GM21447 (cell line): ENCODE results near the gene AKAP5.

Experiments used
- ATAC-seq: cut with Tn5 transposase; IDR thresholded peaks from one replicate; pipeline ENCODE4 v1.9.1; 2021; ENCODE audit not compliant: unreplicated experiment

AKAP5 gene

GRCh38 chr14:64459405-64460136, 5.7 kb upstream of the AKAP5 start:
- ATAC-seq: no peak

- ATAC-seq: no peak
These were observed 4.1 kb upstream of the AKAP5 start for GRCh38 chr14:64461221-64461620.

DNA sequence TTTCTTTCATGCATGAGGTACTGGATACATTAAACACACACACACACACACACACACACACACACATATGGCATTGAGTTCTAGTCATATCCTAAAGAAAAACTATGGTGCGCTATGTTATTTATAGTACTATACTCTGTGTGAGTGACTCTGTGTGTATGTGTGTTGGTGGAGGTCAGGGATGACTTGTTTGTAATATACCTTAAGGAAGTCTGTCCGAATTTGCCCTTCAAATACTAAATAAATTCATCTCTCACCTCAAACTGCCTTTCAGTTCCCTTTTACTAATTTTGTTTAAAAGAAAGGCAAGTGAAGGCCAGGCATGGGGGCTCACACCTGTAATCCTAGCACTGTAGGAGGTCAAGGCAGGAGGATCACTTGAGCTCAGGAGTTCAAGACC, 2.1 kb upstream of the AKAP5 start:
- no peak for ATAC-seq

GRCh38 chr14:64463873-64464272, 1.4 kb upstream of the AKAP5 start:
- no peak for ATAC-seq

DNA sequence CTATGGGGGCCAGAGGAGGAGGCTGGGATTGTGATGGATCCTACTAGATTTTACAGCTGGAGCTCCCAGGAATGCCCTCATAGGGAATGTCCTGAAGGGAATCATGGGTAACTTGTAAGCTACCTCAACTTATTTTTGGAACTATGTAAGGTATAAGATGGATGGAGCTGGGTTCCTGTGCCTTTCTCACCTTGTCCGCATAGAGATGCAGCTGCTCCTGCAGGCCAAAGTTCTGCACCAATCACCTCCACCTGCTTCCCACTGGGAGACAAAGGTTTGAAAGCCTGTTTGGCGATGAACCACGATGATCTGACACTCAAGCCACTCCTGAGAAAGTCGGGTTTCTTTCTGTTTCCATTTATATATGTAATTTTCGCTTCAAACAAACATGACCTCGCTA, 648 bp upstream of the AKAP5 start:
- ATAC-seq: no peak

DNA sequence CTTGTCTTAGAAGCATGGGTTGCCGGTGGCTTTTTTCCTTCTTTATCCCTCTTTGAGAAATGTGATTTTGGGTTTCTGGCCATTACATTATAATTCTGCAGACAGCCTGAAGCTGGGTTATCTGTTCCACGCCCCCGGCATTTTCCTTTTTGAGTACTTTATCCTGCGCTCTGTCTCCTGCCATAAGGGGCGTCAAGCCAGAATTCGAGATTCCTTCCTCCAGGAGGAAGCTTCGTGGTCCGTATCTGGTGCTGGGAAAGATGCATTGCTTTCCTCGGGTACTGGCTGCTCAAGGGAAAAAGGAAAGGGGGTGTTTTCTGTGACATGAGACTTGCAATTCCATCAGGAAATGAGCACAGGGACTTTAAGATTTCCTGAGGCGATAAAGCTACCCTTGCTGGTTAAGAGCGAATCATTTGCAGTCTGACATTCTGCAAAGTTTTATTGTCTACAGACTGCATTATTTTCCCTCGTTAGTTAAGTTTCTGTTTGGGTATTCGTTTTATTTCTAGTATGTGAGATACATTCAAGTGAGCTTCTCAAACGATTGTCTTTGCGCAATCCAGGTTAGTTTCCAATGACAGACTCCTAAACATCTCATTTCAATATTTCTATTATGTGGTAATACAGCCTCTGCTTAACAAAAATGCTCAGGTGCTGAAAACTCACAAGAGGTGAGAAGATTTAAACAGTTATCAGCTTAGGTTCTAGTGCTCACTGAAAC, 694 bp downstream of the AKAP5 start:
- peak; percentile 8 for ATAC-seq

GRCh38 chr14:64467101-64467500, 1.8 kb downstream of the AKAP5 start:
- no peak for ATAC-seq

GRCh38 chr14:64467566-64467965, 2.3 kb downstream of the AKAP5 start:
- ATAC-seq: no peak

DNA sequence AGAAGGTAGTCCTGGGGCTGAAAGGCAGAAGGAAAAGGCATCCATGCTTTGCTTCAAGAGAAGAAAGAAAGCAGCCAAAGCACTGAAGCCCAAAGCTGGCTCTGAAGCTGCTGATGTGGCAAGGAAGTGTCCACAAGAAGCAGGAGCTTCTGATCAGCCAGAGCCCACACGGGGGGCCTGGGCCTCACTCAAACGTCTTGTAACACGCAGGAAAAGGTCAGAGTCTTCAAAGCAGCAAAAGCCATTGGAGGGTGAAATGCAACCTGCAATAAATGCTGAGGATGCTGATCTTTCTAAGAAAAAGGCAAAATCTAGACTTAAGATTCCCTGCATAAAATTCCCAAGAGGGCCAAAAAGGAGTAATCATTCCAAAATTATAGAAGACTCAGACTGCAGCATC, 3.2 kb downstream of the AKAP5 start:
- ATAC-seq: no peak

DNA sequence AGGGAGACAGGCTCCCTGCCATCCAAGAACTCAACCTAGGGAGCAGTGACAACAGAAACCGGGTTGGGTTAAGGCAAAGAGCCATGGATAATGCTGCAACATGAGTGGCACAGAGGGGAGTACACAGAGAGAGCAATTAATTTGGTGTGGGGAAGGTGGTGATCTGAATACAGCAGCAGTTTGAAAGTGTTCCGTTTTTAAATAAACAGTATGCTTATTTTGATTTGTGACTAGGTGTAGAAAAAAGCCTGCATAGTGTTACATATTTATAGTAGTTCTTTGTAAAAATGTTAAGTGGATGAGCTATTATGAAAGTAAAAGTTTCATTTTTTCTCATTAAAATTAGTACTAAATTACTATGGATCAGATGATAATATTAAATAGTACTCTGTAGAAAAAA, 8.7 kb downstream of the AKAP5 start:
- no peak for ATAC-seq

DNA sequence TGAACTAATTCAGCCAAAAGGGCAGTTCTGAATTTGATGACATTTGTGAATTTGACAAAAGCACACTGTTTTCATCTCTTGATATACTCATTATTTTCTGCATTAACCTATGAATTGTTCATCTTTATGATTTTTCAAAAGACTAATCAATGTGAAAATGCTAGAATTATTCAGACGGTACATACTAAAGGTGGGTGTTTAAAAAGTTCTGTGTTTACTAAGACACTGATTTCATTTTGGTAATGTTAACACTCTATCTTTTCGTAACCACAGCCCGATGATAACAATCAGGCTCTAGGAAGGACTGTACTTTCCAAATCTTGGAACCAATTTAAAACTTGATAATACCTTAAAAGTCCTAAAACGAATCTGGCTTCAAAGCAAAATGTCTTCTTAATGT, 9.4 kb downstream of the AKAP5 start:
- ATAC-seq: no peak

DNA sequence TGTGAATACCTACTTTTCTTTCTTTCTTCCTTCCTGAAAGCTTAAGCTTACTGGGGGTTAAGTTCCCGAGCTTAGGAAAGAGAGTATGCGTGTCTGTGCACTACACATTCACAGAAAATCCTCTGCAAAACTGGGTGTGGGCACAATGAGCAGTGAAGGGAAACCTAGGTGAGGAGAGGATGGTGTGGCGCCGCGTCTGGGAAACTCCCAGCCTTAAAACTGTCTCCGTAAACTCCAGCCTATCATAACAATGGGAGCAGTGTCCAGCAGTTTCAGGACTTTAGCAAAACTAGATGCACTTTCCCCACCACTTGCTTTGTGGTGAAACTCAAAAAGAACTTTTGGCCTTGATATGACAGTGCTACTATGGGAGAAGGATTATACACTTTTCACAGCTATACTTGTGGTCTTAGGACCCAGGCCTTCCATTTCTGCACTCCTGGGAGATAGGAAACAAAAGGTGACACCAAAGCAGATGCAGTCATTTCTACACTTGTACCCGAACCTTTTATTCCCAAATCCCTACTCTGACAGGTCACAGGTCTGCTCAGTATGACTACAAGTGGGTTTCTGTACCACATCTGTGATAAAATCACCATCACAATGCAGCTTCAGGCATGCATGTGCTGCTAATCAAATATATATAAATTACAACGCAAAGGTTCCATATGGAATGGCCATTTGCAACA, 10.4 kb downstream of the AKAP5 start:
- no peak for ATAC-seq

DNA sequence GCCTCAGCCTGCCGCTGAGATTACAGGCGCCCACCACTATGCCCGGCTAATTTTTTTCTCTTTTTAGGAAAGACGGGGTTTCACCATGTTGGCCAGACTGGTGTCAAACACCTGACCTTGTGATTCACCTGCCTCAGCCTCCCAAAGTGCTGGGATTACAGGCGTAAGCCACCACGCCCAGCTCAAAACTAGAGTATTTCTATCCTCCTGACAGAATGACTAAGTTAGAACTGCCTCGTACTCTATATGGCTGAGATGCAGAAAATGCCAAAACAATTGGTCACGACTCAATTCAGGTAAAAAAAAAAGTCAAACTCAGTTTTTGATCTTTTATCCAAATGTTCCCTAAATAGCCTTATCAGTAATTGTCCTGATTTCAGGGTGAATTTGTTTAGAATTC, 11.1 kb downstream of the AKAP5 start:
- no peak for ATAC-seq

DNA sequence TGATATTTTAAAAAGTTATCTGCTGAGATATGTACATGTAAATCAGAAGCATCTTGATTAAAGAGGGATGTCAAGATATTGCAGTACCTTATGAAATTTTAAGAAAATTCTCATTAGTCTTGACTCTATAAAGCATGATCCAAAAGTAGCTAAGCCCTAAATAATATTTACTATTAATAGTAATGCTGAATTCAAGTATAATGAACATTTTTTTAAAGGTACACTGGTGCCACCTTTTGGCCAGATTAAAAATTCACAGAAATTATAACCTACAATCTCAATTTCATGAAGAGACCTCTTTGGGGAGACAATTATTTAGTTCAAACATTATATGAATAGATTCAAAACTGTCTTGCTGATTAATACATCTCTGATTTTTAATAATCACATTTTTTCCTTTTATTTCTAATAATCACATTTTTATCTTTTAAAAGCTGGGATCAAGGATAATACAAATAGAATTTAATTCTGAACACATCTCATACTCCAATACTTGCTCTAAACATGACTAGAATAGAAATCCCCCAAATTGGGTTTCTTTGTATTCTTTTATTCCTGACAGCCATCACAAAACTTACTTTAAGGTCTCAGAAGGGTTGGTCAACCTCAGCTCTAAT, 13.4 kb downstream of the AKAP5 start:
- no peak for ATAC-seq

- no peak for ATAC-seq
These were observed 23.3 kb downstream of the AKAP5 start for GRCh38 chr14:64488590-64489099.

DNA sequence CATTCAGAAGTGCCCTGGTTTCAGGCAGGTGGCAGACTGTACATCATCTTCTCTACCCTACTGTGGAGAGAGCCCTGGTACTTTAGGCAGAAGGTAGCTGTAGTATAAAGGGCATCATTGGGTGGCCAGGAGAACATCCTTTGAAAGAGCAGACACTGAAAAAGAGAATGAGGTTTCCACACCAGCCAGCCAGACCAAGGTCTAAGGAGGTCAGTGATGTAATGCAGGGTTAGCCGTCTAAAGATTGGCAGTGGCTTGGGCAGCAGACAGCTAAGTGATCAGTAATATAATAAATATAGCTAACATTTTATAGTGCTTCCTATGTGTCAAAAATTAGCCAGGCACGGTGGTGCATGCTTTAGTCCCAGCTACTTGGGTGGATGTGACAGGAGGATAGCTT, 26.3 kb downstream of the AKAP5 start:
- ATAC-seq: no peak

- no peak for ATAC-seq
These were observed 28.2 kb downstream of the AKAP5 start for GRCh38 chr14:64493455-64493854.

DNA sequence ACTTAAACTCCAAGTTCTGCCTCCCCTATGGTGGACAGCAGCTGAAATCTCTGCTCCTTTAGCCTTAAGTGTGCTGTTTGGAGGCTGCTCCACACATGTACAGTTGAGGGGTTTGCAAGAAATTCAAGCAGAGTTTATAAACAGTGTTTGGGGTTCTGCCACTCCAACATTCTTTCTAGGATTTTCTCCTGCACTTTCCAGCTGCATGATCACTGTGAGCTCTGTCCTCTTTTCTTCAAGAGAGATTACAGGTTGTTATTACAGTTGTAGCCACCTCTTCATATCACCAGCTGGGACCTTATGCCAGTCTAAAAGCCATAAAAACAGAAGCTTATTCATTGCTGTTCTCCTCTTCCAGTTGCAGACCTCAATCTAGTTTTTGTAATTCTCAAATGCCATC, 30.0 kb downstream of the AKAP5 start:
- no peak for ATAC-seq

DNA sequence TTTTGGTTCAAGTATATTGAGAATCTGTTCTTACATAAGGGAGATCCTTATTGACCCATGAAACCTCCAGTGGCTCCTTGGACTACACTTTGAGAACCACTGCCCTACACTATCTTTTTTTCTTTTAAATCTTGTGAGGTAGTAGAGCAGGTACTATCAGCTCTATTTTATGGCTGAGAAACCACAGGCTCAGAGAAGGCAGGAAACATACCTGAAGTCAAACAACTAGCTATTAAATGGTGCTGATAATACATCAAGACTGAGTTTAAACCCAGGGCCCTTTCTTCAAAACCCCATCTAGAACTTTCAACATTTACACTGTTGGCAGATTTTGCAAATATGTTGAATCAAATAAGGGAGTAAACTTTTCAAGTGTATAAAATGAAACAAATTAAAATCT, 31.5 kb downstream of the AKAP5 start:
- ATAC-seq: no peak

GRCh38 chr14:64500088-64500487, 34.8 kb downstream of the AKAP5 start:
- no peak for ATAC-seq

GRCh38 chr14:64501411-64502171, 36.3 kb downstream of the AKAP5 start:
- no peak for ATAC-seq
